Activated CD4-positive, CD25-positive, alpha-beta regulatory T cell treated with anti-CD3 and anti-CD28 coated beads, Interleukin-2, amount 50 U/mL, for 16 hours (primary cell): ENCODE results near the gene SWI5.

Source experiments
- DNase-seq: peaks from one replicate; pipeline ENCODE4 v3.0.0-alpha.2; 2020; ENCODE audit warnings: low read depth, low spot score

Gene SWI5

GRCh38 chr9:128321343-128321742, 45.3 kb downstream of the SWI5 start:
- no peak for DNase-seq

GRCh38 chr9:128321879-128322403, 45.9 kb downstream of the SWI5 start:
- no peak for DNase-seq

- peak; percentile 87 for DNase-seq
Observed at GRCh38 chr9:128322404-128323211, 46.5 kb downstream of the SWI5 start, which contains the start of the genes COQ4 and TRUB2. Gene COQ4, plus strand, starts transcription at chr9:128322839. Its CDS starts 20 bp downstream, at chr9:128322859. Gene TRUB2, minus strand, starts transcription at chr9:128322447. Its CDS starts 39 bp downstream, at chr9:128322408.

GRCh38 chr9:128323212-128323730, 47.2 kb downstream of the SWI5 start:
- no peak for DNase-seq

- DNase-seq: no peak
Observed at GRCh38 chr9:128323791-128324190, 47.7 kb downstream of the SWI5 start.

- no peak for DNase-seq
Observed at GRCh38 chr9:128324401-128324800, 48.3 kb downstream of the SWI5 start.

GRCh38 chr9:128325629-128326028, 49.6 kb downstream of the SWI5 start:
- DNase-seq: no peak

GRCh38 chr9:128333451-128333869, 57.4 kb downstream of the SWI5 start:
- no peak for DNase-seq

- no peak for DNase-seq
Observed at GRCh38 chr9:128335161-128335560, 59.1 kb downstream of the SWI5 start.

- no peak for DNase-seq
Observed at GRCh38 chr9:128335914-128336313, 59.8 kb downstream of the SWI5 start.

- DNase-seq: no peak
Observed at GRCh38 chr9:128337936-128338335, 61.9 kb downstream of the SWI5 start.
